Osteocyte (in vitro differentiated cells): Measurements from ENCODE around the gene WDR18. TPM values are rescaled to one million over a fixed set of nuclear protein-coding genes. Genes with fewer than 3 reads are reported as not detected.

Experiments
- DNase-seq: peaks from one replicate; pipeline ENCODE4 v3.0.0; 2021; ENCODE audit warnings: mixed read lengths; ENCODE audit not compliant: unreplicated experiment; ENCODE audit errors: extremely low spot score
- H3K27ac Mint-ChIP-seq: one replicate; pipeline ENCODE4 v1.8.0; 2021; ENCODE audit warnings: mild to moderate bottlenecking, mixed read lengths; ENCODE audit not compliant: unreplicated experiment
- H3K27me3 Mint-ChIP-seq: one replicate; pipeline ENCODE4 v1.8.0; 2021; ENCODE audit warnings: mixed read lengths; ENCODE audit not compliant: unreplicated experiment
- H3K36me3 Mint-ChIP-seq: one replicate; pipeline ENCODE4 v1.8.0; 2021; ENCODE audit warnings: mixed read lengths; ENCODE audit not compliant: unreplicated experiment
- H3K4me1 Mint-ChIP-seq: one replicate; pipeline ENCODE4 v1.8.0; 2021; ENCODE audit warnings: mixed read lengths; ENCODE audit not compliant: unreplicated experiment
- H3K4me3 Mint-ChIP-seq: one replicate; pipeline ENCODE4 v1.8.0; 2021; ENCODE audit warnings: mild to moderate bottlenecking, moderate library complexity, mixed read lengths; ENCODE audit not compliant: unreplicated experiment
- H3K9me3 Mint-ChIP-seq: one replicate; pipeline ENCODE4 v1.8.0; 2021; ENCODE audit warnings: mixed read lengths; ENCODE audit not compliant: unreplicated experiment
- total RNA-seq: library from RNA; stranded (reverse); gene quantifications from 2 replicates; pipeline ENCODE4 v1.2.1, GENCODE V29; 2021
- TF ChIP-seq, protein P1 (sequence below): fragments of 200-600 bp; sonication (generic); IDR thresholded peaks from 2 replicates; pipeline ENCODE4 v1.5.0; 2021; ENCODE audit warnings: antibody characterized with exemption, mild to moderate bottlenecking, moderate library complexity

Gene WDR18
- total RNA-seq, 1 donor from 2014 or later, result 61.2 TPM

DNA sequence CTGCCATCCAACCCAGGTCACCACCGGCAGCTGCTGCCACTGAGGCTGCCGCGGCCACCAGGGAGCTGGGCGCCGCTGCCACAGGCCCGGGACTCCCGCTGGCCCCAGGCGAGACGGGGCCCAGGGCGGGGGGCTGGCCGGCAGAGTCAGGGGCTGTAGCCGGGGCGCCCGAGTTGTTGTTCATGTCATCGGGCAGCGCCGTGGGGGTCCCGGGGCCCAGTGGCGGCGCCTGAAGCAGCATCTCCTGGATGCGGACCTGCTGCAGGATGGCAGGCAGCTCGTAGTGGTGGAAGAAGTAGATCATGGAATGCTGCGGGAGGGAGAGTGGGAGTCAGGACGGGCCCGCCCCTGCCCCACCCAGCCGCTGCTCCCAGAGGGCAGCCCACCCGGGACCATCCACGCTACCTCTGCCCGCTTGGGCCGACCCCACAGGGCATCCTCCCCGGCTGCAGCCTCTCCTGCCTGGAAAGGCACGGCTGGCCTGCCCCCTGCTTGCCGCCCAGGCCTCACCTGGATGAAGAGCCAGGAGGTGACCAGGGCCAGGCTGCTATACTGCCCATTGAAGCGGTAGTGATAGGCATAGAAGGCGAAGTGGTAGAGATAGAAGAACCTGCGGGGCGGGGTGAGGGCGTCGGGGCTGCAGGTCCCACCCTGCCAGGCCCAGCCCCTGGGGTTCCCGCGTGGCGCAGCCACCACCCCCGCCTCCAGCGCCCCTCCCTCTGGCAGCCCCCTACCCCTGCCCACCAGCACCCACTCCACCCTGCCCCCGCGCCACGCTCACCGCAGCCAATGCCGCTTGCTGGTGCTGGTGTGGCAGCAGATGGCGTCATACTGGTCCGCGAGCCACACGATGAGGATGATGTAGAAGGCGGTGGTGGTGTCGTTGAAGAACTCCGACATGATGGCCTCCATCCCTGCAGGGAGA lies 26.7 kb downstream of the WDR18 start:
- TF ChIP-seq, protein P1, sequence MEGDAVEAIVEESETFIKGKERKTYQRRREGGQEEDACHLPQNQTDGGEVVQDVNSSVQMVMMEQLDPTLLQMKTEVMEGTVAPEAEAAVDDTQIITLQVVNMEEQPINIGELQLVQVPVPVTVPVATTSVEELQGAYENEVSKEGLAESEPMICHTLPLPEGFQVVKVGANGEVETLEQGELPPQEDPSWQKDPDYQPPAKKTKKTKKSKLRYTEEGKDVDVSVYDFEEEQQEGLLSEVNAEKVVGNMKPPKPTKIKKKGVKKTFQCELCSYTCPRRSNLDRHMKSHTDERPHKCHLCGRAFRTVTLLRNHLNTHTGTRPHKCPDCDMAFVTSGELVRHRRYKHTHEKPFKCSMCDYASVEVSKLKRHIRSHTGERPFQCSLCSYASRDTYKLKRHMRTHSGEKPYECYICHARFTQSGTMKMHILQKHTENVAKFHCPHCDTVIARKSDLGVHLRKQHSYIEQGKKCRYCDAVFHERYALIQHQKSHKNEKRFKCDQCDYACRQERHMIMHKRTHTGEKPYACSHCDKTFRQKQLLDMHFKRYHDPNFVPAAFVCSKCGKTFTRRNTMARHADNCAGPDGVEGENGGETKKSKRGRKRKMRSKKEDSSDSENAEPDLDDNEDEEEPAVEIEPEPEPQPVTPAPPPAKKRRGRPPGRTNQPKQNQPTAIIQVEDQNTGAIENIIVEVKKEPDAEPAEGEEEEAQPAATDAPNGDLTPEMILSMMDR, result no peak
- peaks cover 6% of the 10 kb centered on the region for H3K36me3 Mint-ChIP-seq
- no peaks in the 10 kb centered on the region for H3K27me3 Mint-ChIP-seq
- H3K4me3 Mint-ChIP-seq, result no peak overlapping the region
- H3K9me3 Mint-ChIP-seq, result no peaks in the 10 kb centered on the region
- H3K27ac Mint-ChIP-seq, result no peak overlapping the region
- no peak for DNase-seq
- H3K4me1 Mint-ChIP-seq, result peaks cover 5% of the 10 kb centered on the region

DNA sequence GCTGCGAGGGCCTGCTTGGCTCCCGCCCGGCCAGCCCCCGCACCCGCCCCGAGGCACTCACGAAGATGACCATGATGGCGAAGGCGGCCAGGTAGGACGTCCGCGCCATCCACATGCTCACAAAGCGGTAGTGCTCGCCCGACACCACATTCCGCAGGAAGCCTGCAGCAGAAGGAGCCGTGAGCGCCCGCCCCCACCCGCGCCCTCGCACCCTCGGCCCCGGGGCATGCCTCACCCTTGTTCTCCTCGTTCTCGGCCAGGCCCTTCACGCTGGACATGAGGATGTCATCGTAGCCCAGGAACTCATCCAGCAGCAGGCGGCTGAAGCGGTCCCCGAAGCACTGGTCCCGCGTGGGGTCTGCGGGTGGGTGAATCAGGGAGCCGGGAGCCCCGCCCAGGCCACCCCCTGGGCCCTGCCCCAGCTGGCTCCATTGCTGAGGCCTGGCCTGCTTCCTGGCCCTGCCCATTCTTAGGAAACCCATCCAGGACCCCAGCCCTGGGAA lies 27.7 kb downstream of the WDR18 start:
- Mint-ChIP-seq H3K36me3 (peaks cover 6% of the 10 kb centered on the region), H3K4me1 (peaks cover 13% of the 10 kb centered on the region), H3K27ac (no peak overlapping the region), H3K27me3 (no peaks in the 10 kb centered on the region), H3K4me3 (no peak overlapping the region), H3K9me3 (no peaks in the 10 kb centered on the region)
- TF ChIP-seq, protein P1, result no peak
- no peak for DNase-seq

DNA sequence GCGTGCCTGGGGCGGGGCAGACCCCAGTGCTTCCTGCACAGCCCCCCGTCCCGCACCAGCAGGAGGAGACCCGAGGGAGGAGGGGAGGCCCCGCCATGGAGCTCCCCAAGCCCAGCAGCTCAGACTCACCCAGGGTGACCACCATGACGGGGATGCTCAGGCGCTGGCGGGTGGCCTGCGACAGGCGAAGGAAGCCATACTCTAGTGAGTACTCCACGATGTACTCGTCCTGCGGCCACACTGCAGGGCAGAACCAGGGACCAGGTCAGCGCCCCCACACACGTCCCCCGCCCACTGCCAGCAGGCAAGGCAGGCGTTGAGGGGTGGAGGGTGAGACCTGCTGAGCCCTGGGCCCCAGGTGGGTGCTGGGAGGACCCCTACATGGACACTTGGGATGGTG lies 28.2 kb downstream of the WDR18 start:
- H3K4me3 Mint-ChIP-seq, result no peak overlapping the region
- H3K4me1 Mint-ChIP-seq, result peaks cover 17% of the 10 kb centered on the region
- DNase-seq, result no peak
- no peak overlapping the region for H3K27ac Mint-ChIP-seq
- TF ChIP-seq, protein P1, result no peak
- H3K36me3 Mint-ChIP-seq, result peaks cover 6% of the 10 kb centered on the region
- H3K9me3 Mint-ChIP-seq, result no peaks in the 10 kb centered on the region
- H3K27me3 Mint-ChIP-seq, result no peaks in the 10 kb centered on the region

DNA sequence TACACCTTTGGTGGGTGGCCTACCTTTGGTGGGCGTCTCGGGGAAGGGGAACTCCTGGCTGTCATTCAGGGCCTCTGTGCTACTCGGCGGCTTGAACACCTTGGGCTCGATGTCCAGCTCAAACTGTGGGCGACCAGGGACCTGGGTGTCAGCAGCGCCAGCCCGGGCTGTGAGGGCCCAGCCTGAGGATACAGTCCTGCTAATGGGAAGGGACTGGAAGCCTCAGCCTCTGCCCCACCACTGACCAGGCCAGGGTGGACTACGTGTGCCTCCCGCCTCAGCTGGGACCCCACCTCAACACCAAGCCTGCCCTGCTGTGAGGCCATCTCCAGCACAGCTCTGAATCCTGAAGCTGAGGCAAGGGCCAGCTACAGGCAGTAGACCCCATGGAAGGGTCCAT lies 29.1 kb downstream of the WDR18 start:
- Mint-ChIP-seq H3K4me3 (no peak overlapping the region), H3K4me1 (peaks cover 25% of the 10 kb centered on the region), H3K36me3 (peaks cover 6% of the 10 kb centered on the region), H3K9me3 (no peaks in the 10 kb centered on the region), H3K27ac (no peak overlapping the region), H3K27me3 (no peaks in the 10 kb centered on the region)
- DNase-seq, result no peak
- TF ChIP-seq, protein P1, result no peak
